NCI-H1417 (cell line): ENCODE data around the gene TEX38.
"Not testable (repeated sequence)": the region's sequence is repeated elsewhere in the genome, so short reads cannot be mapped to it uniquely, and the experiment has no call there.

Source experiments
- DNase-seq, 3 experiments: peaks; one replicate each; lab custom pipeline; 2025; lab: John Stamatoyannopoulos, UW

TEX38 gene

GRCh38 chr1:46671554-46671953 is at the start of gene TEX38:
Gene TEX38, plus strand, starts transcription at chr1:46671854. Its CDS starts 81 bp downstream, at chr1:46671935.
- no peak for DNase-seq

- no peak for DNase-seq
Measured at GRCh38 chr1:46621930-46622329, 49.7 kb upstream of the TEX38 start.

- DNase-seq, result peak in 1 of 3 experiments; percentile 8
Measured at GRCh38 chr1:46622344-46622743, 49.3 kb upstream of the TEX38 start.

- no peak for DNase-seq
Measured at GRCh38 chr1:46623743-46624644, 47.7 kb upstream of the TEX38 start.

- DNase-seq, result peak in 1 of 3 experiments; percentile 31
Measured at GRCh38 chr1:46630719-46631118, 40.9 kb upstream of the TEX38 start.

- DNase-seq, result no peak
Measured at GRCh38 chr1:46635205-46635604, 36.4 kb upstream of the TEX38 start.

- DNase-seq, result no peak
Measured at GRCh38 chr1:46637444-46638083, 34.1 kb upstream of the TEX38 start.

GRCh38 chr1:46638921-46639320 is 32.7 kb upstream of the TEX38 start:
- DNase-seq, result no peak

- DNase-seq, result no peak
Measured at GRCh38 chr1:46639547-46639946, 32.1 kb upstream of the TEX38 start.

- DNase-seq, result no peak
Measured at GRCh38 chr1:46642115-46642680, 29.5 kb upstream of the TEX38 start.

- DNase-seq, result peak; percentile 52 to 86 (median 62)
Measured at GRCh38 chr1:46643368-46643775, 28.3 kb upstream of the TEX38 start.

GRCh38 chr1:46645815-46646214 is 25.8 kb upstream of the TEX38 start:
- no peak for DNase-seq

GRCh38 chr1:46646331-46646730 is 25.3 kb upstream of the TEX38 start:
- DNase-seq, result no peak

GRCh38 chr1:46646844-46647243 is 24.8 kb upstream of the TEX38 start:
- no peak for DNase-seq

- DNase-seq, result no peak
Measured at GRCh38 chr1:46647611-46648010, 24.0 kb upstream of the TEX38 start.

- no peak for DNase-seq
Measured at GRCh38 chr1:46649764-46650163, 21.9 kb upstream of the TEX38 start.

- DNase-seq, result no peak
Measured at GRCh38 chr1:46650491-46650890, 21.2 kb upstream of the TEX38 start.

- DNase-seq, result not testable (repeated sequence)
Measured at GRCh38 chr1:46651152-46651551, 20.5 kb upstream of the TEX38 start.

- DNase-seq, result no peak
Measured at GRCh38 chr1:46652321-46653100, 19.1 kb upstream of the TEX38 start.

GRCh38 chr1:46653405-46653958 is 18.2 kb upstream of the TEX38 start:
- no peak for DNase-seq

- DNase-seq, result no peak
Measured at GRCh38 chr1:46654012-46654411, 17.6 kb upstream of the TEX38 start.

- not testable (repeated sequence) for DNase-seq
Measured at GRCh38 chr1:46654698-46655097, 17.0 kb upstream of the TEX38 start.
